CD4-positive, alpha-beta T cell treated with Interleukin-10 for 1 hour (primary cell): ENCODE results near the gene ALG13.
"Not testable (repeated sequence)": the region's sequence is repeated elsewhere in the genome, so short reads cannot be mapped to it uniquely, and the experiment has no call there.

Source experiments
- DNase-seq: peaks from one replicate; pipeline ENCODE4 v3.0.0-alpha.2; 2020

Gene ALG13

GRCh38 chrX:111761578-111762135, 80.7 kb downstream of the ALG13 start:
- no peak for DNase-seq

GRCh38 chrX:111778591-111778990, 97.6 kb downstream of the ALG13 start:
- no peak for DNase-seq

DNA sequence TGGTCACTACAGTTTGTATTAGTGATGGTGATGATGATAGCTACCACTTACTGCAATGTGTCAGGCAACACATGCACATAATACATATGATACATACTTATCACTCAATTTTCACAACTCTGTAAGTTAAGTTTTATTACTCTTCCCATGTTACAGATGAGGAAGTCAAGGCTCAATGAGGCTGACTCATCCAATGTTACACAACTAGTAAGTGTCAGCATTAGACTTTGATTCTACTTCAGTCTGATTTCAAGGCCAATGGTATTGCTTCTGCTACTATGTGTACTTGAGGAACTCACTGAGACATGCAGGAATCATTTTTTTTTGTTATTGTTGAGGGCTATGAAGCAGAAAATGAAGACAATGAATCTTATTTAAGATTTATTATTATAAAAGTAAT, 98.6 kb downstream of the ALG13 start:
- DNase-seq: no peak

- DNase-seq: no peak
Measured at GRCh38 chrX:111784667-111785066, 103.7 kb downstream of the ALG13 start.

- DNase-seq: not testable (repeated sequence)
Measured at GRCh38 chrX:111790054-111790453, 109.1 kb downstream of the ALG13 start.
